Upper lobe of left lung (tissue), 6 donors: ENCODE data around the gene AHDC1. TPM values are rescaled to one million over a fixed set of nuclear protein-coding genes. Genes with fewer than 3 reads are reported as not detected.

Source experiments
- ATAC-seq, 2 donors: fragments of 200-7000 bp; cut with Tn5 transposase; one replicate each; pipeline ENCODE4 v1.9.1; 2022; ENCODE audit warnings: mild to moderate bottlenecking in 2 of 2, moderate library complexity in 2 of 2; ENCODE audit not compliant: low FRiP score in 2 of 2
- DNase-seq, 2 donors: peaks; one replicate each; pipeline ENCODE4 v3.0.0-alpha.2; 2019 to 2020
- H3K27ac ChIP-seq, 4 donors: fragments of 200-600 bp; sonication (generic); one replicate each; pipeline ENCODE4 v1.5.1; 2016 to 2019
- H3K27me3 ChIP-seq, 4 donors: fragments of 200-600 bp; sonication (generic); one replicate each; pipeline ENCODE4 v1.5.1; 2017 to 2019
- H3K36me3 ChIP-seq, 4 donors: fragments of 200-600 bp; sonication (generic); one replicate each; pipeline ENCODE4 v1.5.1; 2016 to 2019
- H3K4me1 ChIP-seq, 4 donors: fragments of 200-600 bp; sonication (generic); one replicate each; pipeline ENCODE4 v1.5.1; 2018 to 2019
- H3K4me3 ChIP-seq, 4 donors: fragments of 200-600 bp; sonication (generic); one replicate each; pipeline ENCODE4 v1.5.1; 2017 to 2019; ENCODE audit warnings: mild to moderate bottlenecking in 2 of 4, moderate library complexity in 1 of 4
- H3K9me3 ChIP-seq, 4 donors: fragments of 200-600 bp; sonication (generic); one replicate each; pipeline ENCODE4 v1.5.1; 2018 to 2019
- CTCF ChIP-seq, 6 experiments: fragments of 450-650 bp in 4 of 6; fragments of 200-600 bp in 2 of 6; sonication (generic) in 2 of 6; IDR thresholded peaks; one replicate each; pipeline ENCODE4 v1.5.1; 2016 to 2019; ENCODE audit warnings: antibody characterized with exemption in 6 of 6
- EP300 ChIP-seq, 4 donors: sonication (generic); formaldehyde crosslinking; IDR thresholded peaks; one replicate each; pipeline ENCODE4 v1.5.1; 2017; ENCODE audit warnings: antibody characterized with exemption in 4 of 4, control low read depth in 2 of 4
- POLR2A ChIP-seq, 4 donors: fragments of 450-650 bp; IDR thresholded peaks; one replicate each; pipeline ENCODE4 v1.5.1; 2016 to 2017; ENCODE audit warnings: antibody characterized with exemption in 4 of 4, mild to moderate bottlenecking in 2 of 4
- POLR2AphosphoS5 ChIP-seq, 2 donors: sonication (generic); formaldehyde crosslinking; IDR thresholded peaks; one replicate each; pipeline ENCODE4 v1.5.1; 2017; ENCODE audit warnings: antibody characterized with exemption in 2 of 2
- WGBS, 2 donors: methylation state at CpG; one replicate each; pipeline ENCODE4 v1.1.5; 2017 to 2018; 5-methylcytosine and 5-hydroxymethylcytosine counted together
- total RNA-seq, 6 donors: library from RNA; depleted of rRNA in 4 of 6; stranded (reverse); fragments of >200 nt in 4 of 6; gene quantifications; one replicate each; pipeline versions ENCODE4 v1.1.0 to v1.2.1, GENCODE V29; 2016 to 2021
- donor health status: DM: no; HTN: no; CAD: no; lungs with moderate emphysema.
- donor health status: DM: no; HTN: yes; CAD: no; lungs with severe emphysema.

Gene AHDC1
- total RNA-seq, 6 donors from 2014 or later = 10.8 to 43.4 (median 26.2) TPM

GRCh38 chr1:27614043-27614624 is 10.2 kb upstream of the AHDC1 start:
- no peaks in the 10 kb centered on the region for H3K27me3 ChIP-seq
- H3K4me3 ChIP-seq = no peak overlapping the region
- ATAC-seq (no peak), DNase-seq (no peak)
- H3K36me3 ChIP-seq = peaks cover 0 to 61% (median 30%) of the 10 kb centered on the region in 4 donors
- peaks cover 19 to 32% (median 23%) of the 10 kb centered on the region in 4 donors for H3K4me1 ChIP-seq
- H3K27ac ChIP-seq = no peak overlapping the region
- 81 to 84% methylated on average over 16 of the region's 16 CpGs for WGBS, 2 donors
- no peak for TF ChIP-seq CTCF (IDR thresholded peaks at IDR 0.05)
- TF ChIP-seq POLR2AphosphoS5 (IDR thresholded peaks at IDR 0.05) = no peak
- TF ChIP-seq POLR2A (IDR thresholded peaks at IDR 0.05) = no peak
- no peak for TF ChIP-seq EP300 (IDR thresholded peaks at IDR 0.05)
- no peaks in the 10 kb centered on the region for H3K9me3 ChIP-seq

- peaks cover 15 to 34% (median 25%) of the 10 kb centered on the region in 4 donors for H3K4me1 ChIP-seq
- no peaks in the 10 kb centered on the region for H3K9me3 ChIP-seq
- H3K27ac ChIP-seq = no peak overlapping the region
- peaks cover 0 to 57% (median 30%) of the 10 kb centered on the region in 4 donors for H3K36me3 ChIP-seq
- ATAC-seq (no peak), DNase-seq (no peak)
- 65 to 80% methylated on average over 9 to 12 of the region's 12 CpGs for WGBS, 2 donors
- TF ChIP-seq EP300 (IDR thresholded peaks at IDR 0.05) (no peak), POLR2AphosphoS5 (IDR thresholded peaks at IDR 0.05) (no peak), POLR2A (IDR thresholded peaks at IDR 0.05) (no peak), CTCF (IDR thresholded peaks at IDR 0.05) (no peak)
- H3K27me3 ChIP-seq = no peaks in the 10 kb centered on the region
- H3K4me3 ChIP-seq = no peak overlapping the region
These were observed 8.8 kb upstream of the AHDC1 start for GRCh38 chr1:27612718-27613117.

- Histone ChIP-seq H3K27me3 (no peaks in the 10 kb centered on the region), H3K36me3 (peaks cover 0 to 48% (median 24%) of the 10 kb centered on the region in 4 donors), H3K4me1 (peaks cover 14 to 30% (median 23%) of the 10 kb centered on the region in 4 donors), H3K4me3 (no peak overlapping the region), H3K27ac (no peak overlapping the region), H3K9me3 (no peaks in the 10 kb centered on the region)
- ATAC-seq (no peak), DNase-seq (no peak)
- WGBS, 2 donors = 85 to 90% methylated on average over 4 of the region's 4 CpGs
- TF ChIP-seq POLR2A (IDR thresholded peaks at IDR 0.05) = no peak
- no peak for TF ChIP-seq CTCF (IDR thresholded peaks at IDR 0.05)
- no peak for TF ChIP-seq EP300 (IDR thresholded peaks at IDR 0.05)
- TF ChIP-seq POLR2AphosphoS5 (IDR thresholded peaks at IDR 0.05) = no peak
These were observed 7.5 kb upstream of the AHDC1 start for GRCh38 chr1:27611450-27611849.

- WGBS, 2 donors = 74 to 78% methylated on average over 12 of the region's 12 CpGs
- TF ChIP-seq POLR2A (IDR thresholded peaks at IDR 0.05) (no peak), POLR2AphosphoS5 (IDR thresholded peaks at IDR 0.05) (no peak), CTCF (IDR thresholded peaks at IDR 0.05) (no peak), EP300 (IDR thresholded peaks at IDR 0.05) (no peak)
- Histone ChIP-seq H3K4me1 (peaks cover 17 to 36% (median 26%) of the 10 kb centered on the region in 4 donors), H3K9me3 (no peaks in the 10 kb centered on the region), H3K27me3 (no peaks in the 10 kb centered on the region), H3K4me3 (no peak overlapping the region), H3K36me3 (peaks cover 0 to 32% (median 18%) of the 10 kb centered on the region in 4 donors), H3K27ac (peak overlapping the region in 3 of 4 donors; percentile 28 to 69 (median 55))
- DNase-seq (no peak), ATAC-seq (no peak)
These were observed 5.8 kb upstream of the AHDC1 start for GRCh38 chr1:27609618-27610240.
